GM23248 (cell line): ENCODE results near the gene TSSK3.

Source experiments
- EZH2 ChIP-seq: fragments of 200-600 bp; sonication (generic); IDR thresholded peaks from 2 replicates; pipeline ENCODE4 v1.6.1; 2018; ENCODE audit warnings: antibody characterized with exemption, mild to moderate bottlenecking; ENCODE audit not compliant: insufficient read depth, poor library complexity, severe bottlenecking
- EZH2phosphoT487 ChIP-seq: fragments of 200-600 bp; sonication (generic); IDR thresholded peaks from 2 replicates; pipeline ENCODE4 v1.6.1; 2018; ENCODE audit warnings: antibody characterized with exemption, moderate library complexity, mild to moderate bottlenecking, low read depth; ENCODE audit not compliant: insufficient read depth

DNA sequence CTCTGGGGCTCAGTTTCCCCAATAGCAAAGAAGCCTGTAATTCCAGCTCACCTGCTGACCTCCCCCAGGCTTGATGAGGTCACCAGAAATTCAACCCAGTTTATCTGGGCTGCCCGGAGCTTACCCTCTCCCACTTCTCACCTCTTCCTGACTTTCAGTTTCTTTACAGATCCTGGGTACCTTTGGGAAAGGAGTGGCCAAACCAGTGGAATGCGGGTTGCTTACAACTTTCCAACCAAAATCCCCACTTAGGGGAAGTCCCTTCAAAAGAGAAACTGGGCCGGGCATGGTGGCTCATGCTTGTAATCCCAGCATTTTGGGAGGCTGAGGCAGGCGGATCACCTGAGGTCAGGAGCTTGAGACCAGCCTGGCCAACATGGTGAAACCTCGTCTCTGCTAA is 20.4 kb upstream of the TSSK3 start:
- TF ChIP-seq EZH2 = no peak
- TF ChIP-seq EZH2phosphoT487 = no peak
